Transverse colon (tissue), 4 donors: Measurements from ENCODE around the gene RNF44.

ENCODE experiments used
- CTCF ChIP-seq, 5 experiments: fragments of 200-600 bp in 3 of 5; fragments of 450-650 bp in 2 of 5; sonication (generic) in 3 of 5; IDR thresholded peaks; 1 replicate in 2 of 5; 2 replicates in 3 of 5; pipeline ENCODE4 v1.5.1; 2016 to 2017; ENCODE audit warnings: antibody characterized with exemption in 5 of 5, inconsistent platforms in 3 of 5, mild to moderate bottlenecking in 2 of 5, moderate library complexity in 1 of 5
- EP300 ChIP-seq: sonication (generic); formaldehyde crosslinking; IDR thresholded peaks from one replicate; pipeline ENCODE4 v1.6.1; 2017; ENCODE audit warnings: antibody characterized with exemption, low read depth
- POLR2A ChIP-seq: fragments of 450-650 bp; IDR thresholded peaks from one replicate; pipeline ENCODE4 v1.6.1; 2016; ENCODE audit warnings: antibody characterized with exemption, mild to moderate bottlenecking, moderate library complexity
- POLR2AphosphoS5 ChIP-seq, 3 donors: sonication (generic); formaldehyde crosslinking; IDR thresholded peaks; one replicate each; pipeline ENCODE4 v1.6.1; 2016; ENCODE audit warnings: antibody characterized with exemption in 3 of 3

- no peak for TF ChIP-seq CTCF (IDR thresholded peaks at IDR 0.05)
- no peak for TF ChIP-seq EP300
- TF ChIP-seq POLR2A = no peak
- TF ChIP-seq POLR2AphosphoS5 (IDR thresholded peaks at IDR 0.05) = no peak
These were observed 55.5 kb downstream of the RNF44 start for GRCh38 chr5:176481711-176482110.
